ENCODE results near the gene DGKI. TPM values are rescaled to one million over a fixed set of nuclear protein-coding genes. Genes with fewer than 3 reads are reported as not detected.

Gene DGKI
- total RNA-seq, 1 donor from 2014 or later, result 5.5 TPM

DNA sequence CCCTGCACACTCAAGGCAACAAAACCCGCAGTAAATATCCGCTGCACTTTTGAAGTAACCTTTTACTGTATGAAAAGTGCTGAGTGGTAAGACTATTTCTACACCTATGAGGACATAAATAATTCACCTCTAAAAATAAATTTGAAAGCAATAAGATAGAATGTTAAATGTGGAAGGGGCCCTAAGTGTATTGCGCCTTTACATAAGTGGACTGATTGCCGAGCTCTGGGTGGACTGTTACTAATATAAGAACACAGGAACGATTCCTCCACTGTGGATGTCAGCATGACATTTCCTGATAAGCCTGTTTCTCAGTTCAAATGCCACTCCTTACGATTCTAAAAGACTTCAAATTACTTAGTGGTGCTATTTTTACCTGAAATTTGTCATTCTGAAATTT, 311.2 kb downstream of the DGKI start:
- Histone ChIP-seq H4K20me1 (ENCODE audit: low read depth) (no peaks in the 10 kb centered on the region), H3K27ac (no peak overlapping the region), H3K4me3 (no peak overlapping the region), H3K4me2 (no peak overlapping the region), H2AFZ (replicated peaks) (no peak overlapping the region), H3K4me1 (no peaks in the 10 kb centered on the region), H3K36me3 (no peaks in the 10 kb centered on the region), H3K9me3 (ENCODE audit: low read depth) (no peaks in the 10 kb centered on the region), H3K9ac (no peak overlapping the region), H3F3A (ENCODE audit: low read depth) (no peaks in the 10 kb centered on the region), H3K27me3 (no peaks in the 10 kb centered on the region), H3K79me2 (ENCODE audit: low read depth) (no peaks in the 10 kb centered on the region)
- Mint-ChIP-seq H3K9me3 (no peaks in the 10 kb centered on the region), H3K4me1 (no peaks in the 10 kb centered on the region), H3K36me3 (no peaks in the 10 kb centered on the region), H3K27ac (no peak overlapping the region), H3K27me3 (ENCODE audit: insufficient read depth, low read depth) (no peaks in the 10 kb centered on the region), H3K4me3 (no peak overlapping the region)
- TF ChIP-seq EZH2phosphoT487 (IDR thresholded peaks at IDR 0.05) (no peak), CTCF (IDR thresholded peaks at IDR 0.05) (no peak), EZH2 (IDR thresholded peaks at IDR 0.05) (no peak)
- DNase-seq (ENCODE audit: low spot score), result no peak

- H3K4me3 ChIP-seq, result no peak overlapping the region
- H3K9me3 ChIP-seq (ENCODE audit: low read depth), result no peaks in the 10 kb centered on the region
- Mint-ChIP-seq H3K27me3 (ENCODE audit: insufficient read depth, low read depth) (peaks cover 2% of the 10 kb centered on the region), H3K27ac (no peak overlapping the region), H3K9me3 (no peaks in the 10 kb centered on the region), H3K4me1 (peaks cover 7% of the 10 kb centered on the region), H3K4me3 (no peak overlapping the region), H3K36me3 (peaks cover 1% of the 10 kb centered on the region)
- H3K4me2 ChIP-seq, result no peak overlapping the region
- H3F3A ChIP-seq (ENCODE audit: low read depth), result no peaks in the 10 kb centered on the region
- H2AFZ ChIP-seq (replicated peaks), result no peak overlapping the region
- TF ChIP-seq EZH2phosphoT487 (IDR thresholded peaks at IDR 0.05) (no peak), CTCF (IDR thresholded peaks at IDR 0.05) (no peak)
- no peak for DNase-seq (ENCODE audit: low spot score)
- H3K27me3 ChIP-seq, result no peaks in the 10 kb centered on the region
- H3K9ac ChIP-seq, result no peak overlapping the region
- H3K79me2 ChIP-seq (ENCODE audit: low read depth), result no peaks in the 10 kb centered on the region
- H3K4me1 ChIP-seq, result no peaks in the 10 kb centered on the region
- H3K36me3 ChIP-seq, result no peaks in the 10 kb centered on the region
- H4K20me1 ChIP-seq (ENCODE audit: low read depth), result no peaks in the 10 kb centered on the region
- H3K27ac ChIP-seq, result no peak overlapping the region
Measured at GRCh38 chr7:137531671-137532070, 315.1 kb downstream of the DGKI start.

DNA sequence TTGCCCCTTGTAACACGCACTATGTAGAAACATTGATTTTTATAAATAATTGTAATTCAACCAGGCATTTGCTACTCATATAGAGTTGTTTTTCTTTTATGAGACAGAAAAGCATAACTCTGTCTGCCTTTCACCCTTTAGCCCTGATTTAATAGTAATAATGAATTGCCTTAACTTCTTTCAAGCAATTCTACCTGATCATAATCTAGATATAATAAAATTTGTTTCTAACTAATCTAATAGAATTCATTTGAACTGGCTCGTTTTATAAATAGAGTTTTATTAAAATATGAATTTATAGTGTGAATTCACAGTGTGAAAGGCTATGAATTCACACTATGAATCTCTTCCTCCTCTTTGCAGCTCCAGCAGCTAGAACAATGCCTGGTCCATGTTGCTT, 319.1 kb downstream of the DGKI start:
- H3K36me3 ChIP-seq, result no peaks in the 10 kb centered on the region
- no peak overlapping the region for H2AFZ ChIP-seq (replicated peaks)
- H3K27me3 Mint-ChIP-seq (ENCODE audit: insufficient read depth, low read depth), result peaks cover 4% of the 10 kb centered on the region
- no peaks in the 10 kb centered on the region for H3K79me2 ChIP-seq (ENCODE audit: low read depth)
- H3K4me2 ChIP-seq, result no peak overlapping the region
- H3K9me3 ChIP-seq (ENCODE audit: low read depth), result no peaks in the 10 kb centered on the region
- DNase-seq (ENCODE audit: low spot score), result no peak
- H3K9ac ChIP-seq, result no peak overlapping the region
- peaks cover 1% of the 10 kb centered on the region for H3K36me3 Mint-ChIP-seq
- no peaks in the 10 kb centered on the region for H3K27me3 ChIP-seq
- TF ChIP-seq EZH2phosphoT487 (IDR thresholded peaks at IDR 0.05) (no peak), CTCF (IDR thresholded peaks at IDR 0.05) (no peak), EZH2 (IDR thresholded peaks at IDR 0.05) (no peak)
- peaks cover 10% of the 10 kb centered on the region for H3K4me1 Mint-ChIP-seq
- H3K9me3 Mint-ChIP-seq, result no peaks in the 10 kb centered on the region
- no peak overlapping the region for H3K27ac ChIP-seq
- H4K20me1 ChIP-seq (ENCODE audit: low read depth), result no peaks in the 10 kb centered on the region
- no peaks in the 10 kb centered on the region for H3F3A ChIP-seq (ENCODE audit: low read depth)
- H3K27ac Mint-ChIP-seq, result no peak overlapping the region
- H3K4me3 Mint-ChIP-seq, result no peak overlapping the region
- H3K4me1 ChIP-seq, result no peaks in the 10 kb centered on the region
- H3K4me3 ChIP-seq, result no peak overlapping the region

DNA sequence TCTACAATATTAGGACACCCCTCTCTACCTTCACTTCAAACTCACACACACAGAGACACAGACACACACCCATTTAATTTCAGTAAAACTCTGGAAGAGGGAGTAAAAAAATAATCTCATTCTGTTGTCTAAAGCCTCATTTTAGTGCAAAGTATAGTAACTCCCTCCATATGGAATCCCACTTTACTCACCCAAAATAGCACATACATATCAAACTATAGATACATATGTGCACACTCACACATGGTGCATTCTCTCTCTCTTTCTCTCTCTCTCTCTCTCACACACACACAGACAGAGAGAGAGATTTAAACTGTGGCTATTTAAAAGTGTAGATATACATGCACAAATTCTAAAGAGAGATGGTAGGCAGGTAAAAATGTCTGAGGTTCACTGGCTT, 323.6 kb downstream of the DGKI start:
- DNase-seq (ENCODE audit: low spot score), result no peak
- H3K27me3 Mint-ChIP-seq (ENCODE audit: insufficient read depth, low read depth), result peaks cover 6% of the 10 kb centered on the region
- Histone ChIP-seq H3K36me3 (no peaks in the 10 kb centered on the region), H3K79me2 (ENCODE audit: low read depth) (no peaks in the 10 kb centered on the region), H3K4me3 (no peak overlapping the region), H2AFZ (replicated peaks) (no peak overlapping the region), H3K9me3 (ENCODE audit: low read depth) (no peaks in the 10 kb centered on the region), H3K4me1 (no peaks in the 10 kb centered on the region), H3K27me3 (no peaks in the 10 kb centered on the region), H4K20me1 (ENCODE audit: low read depth) (no peaks in the 10 kb centered on the region), H3K4me2 (no peak overlapping the region), H3K9ac (no peak overlapping the region), H3K27ac (no peak overlapping the region), H3F3A (ENCODE audit: low read depth) (no peaks in the 10 kb centered on the region)
- TF ChIP-seq EZH2 (IDR thresholded peaks at IDR 0.05) (no peak), EZH2phosphoT487 (IDR thresholded peaks at IDR 0.05) (no peak), CTCF (IDR thresholded peaks at IDR 0.05) (no peak)
- H3K4me3 Mint-ChIP-seq, result no peak overlapping the region
- peaks cover 3% of the 10 kb centered on the region for H3K9me3 Mint-ChIP-seq
- H3K27ac Mint-ChIP-seq, result no peak overlapping the region
- H3K36me3 Mint-ChIP-seq, result no peaks in the 10 kb centered on the region
- H3K4me1 Mint-ChIP-seq, result peaks cover 3% of the 10 kb centered on the region

Measured in neural progenitor cell (in vitro differentiated cells).